HTR-8/SVneo (cell line): ENCODE results near the gene NTNG1.
"Not testable (repeated sequence)": the region's sequence is repeated elsewhere in the genome, so short reads cannot be mapped to it uniquely, and the experiment has no call there.

Experiments
- DNase-seq: peaks from one replicate; pipeline ENCODE4 v3.0.0; 2011; ENCODE audit warnings: low spot score, mixed read lengths; ENCODE audit not compliant: insufficient read length
- FAIRE-seq: peaks from 2 replicates; lab custom pipeline; 2011; peaks lifted over from hg19 to GRCh38; lab: Jason Lieb, UNC

Gene NTNG1

DNA sequence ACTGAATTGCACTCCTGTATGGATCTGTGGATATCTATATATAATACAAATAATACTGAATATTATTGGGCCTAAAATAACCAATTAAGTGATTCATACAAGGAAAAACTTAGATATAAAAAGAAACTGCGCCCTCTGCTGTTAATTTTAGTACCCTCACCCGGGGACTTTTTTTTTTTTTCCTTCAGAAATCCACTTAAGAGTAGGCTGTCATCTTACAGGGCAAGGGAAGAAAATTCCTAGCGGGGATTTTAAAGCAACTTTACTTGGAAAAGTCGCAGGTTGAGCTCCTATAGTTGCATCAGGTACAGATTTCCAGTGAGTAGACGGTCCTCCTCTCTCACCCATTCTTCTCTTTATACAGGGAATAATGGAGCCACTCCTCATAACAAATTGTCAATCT lies 1.3 kb downstream of the NTNG1 start:
- no peak for DNase-seq
- FAIRE-seq = no peak

DNA sequence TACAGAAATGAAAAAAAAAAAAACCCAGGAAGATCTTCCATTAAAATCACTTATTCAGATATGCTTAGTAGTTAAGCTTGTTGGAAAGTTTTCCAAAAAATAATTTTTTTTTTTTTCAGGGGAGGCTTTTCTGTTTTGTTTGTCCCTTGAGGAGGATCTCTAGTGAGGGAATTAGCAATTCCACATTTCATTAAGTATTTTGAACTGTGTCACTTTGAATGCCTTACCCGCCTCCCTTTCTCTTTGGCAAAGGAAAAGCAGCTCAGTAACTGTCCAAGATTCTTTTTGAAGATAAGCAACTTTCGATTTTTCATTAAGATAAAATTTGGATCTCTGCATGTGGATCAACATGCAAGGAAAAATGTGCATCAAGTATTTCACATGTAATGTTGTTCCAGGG lies 1.8 kb downstream of the NTNG1 start:
- DNase-seq (no peak), FAIRE-seq (no peak)

- DNase-seq (no peak), FAIRE-seq (no peak)
These were observed 4.8 kb downstream of the NTNG1 start for GRCh38 chr1:107145637-107146036.

DNA sequence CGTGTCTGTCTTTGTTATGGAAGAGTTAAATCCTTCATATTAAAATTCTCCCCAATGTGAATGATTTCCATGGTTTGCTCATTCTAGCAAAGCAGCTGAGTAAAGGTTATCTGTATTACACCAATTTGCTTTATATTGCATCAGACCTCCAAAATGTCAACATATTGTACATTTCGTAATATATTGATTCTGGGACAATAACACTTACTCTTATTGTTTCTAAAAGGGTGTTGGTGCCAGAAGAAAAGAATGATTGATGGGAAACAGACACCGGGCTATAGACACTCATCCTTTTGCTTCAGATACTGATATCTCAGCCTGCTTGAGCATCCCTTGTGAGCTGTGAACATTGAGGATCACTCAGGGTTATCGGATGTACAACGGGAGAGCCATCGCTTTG lies 7.0 kb downstream of the NTNG1 start:
- FAIRE-seq (no peak), DNase-seq (no peak)

DNA sequence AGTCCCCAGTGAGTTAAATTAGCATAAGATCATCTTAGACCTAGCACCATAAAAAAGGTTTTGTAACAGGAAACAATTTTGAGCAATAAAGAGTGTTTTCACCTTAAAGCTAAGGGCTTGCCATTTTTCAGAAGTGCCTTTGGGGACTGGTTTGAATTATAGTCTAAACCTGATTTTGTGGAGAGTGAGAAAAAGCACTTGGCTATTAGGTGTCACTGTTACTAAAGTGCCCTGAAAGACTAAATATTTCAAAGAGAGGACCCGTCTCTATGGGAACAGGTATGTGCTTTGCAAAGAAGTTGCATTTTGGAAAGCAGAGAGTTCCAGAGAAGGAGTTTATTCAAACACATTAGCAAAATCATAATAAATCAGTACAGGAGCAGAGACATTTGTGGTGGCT lies 9.1 kb downstream of the NTNG1 start:
- no peak for FAIRE-seq
- DNase-seq = no peak

DNA sequence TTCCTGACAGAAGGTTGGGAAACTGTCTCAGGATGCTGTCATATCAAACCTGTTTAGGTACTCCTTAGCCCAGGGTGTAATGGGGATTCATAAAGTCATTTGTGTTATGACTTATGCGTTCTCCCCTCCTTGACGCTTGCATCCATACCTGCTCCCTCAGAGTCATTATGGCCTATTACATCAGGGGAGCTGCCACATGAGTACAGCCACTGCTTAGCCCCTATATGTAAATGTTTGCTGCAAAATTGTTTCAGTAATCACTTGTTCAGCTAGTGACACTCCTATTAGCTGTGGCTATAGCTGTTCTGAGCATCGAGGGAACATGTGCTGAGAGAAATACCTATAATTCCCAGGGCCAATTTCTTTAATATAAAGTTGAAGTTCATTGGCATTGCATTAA lies 10.5 kb downstream of the NTNG1 start:
- no peak for FAIRE-seq

DNA sequence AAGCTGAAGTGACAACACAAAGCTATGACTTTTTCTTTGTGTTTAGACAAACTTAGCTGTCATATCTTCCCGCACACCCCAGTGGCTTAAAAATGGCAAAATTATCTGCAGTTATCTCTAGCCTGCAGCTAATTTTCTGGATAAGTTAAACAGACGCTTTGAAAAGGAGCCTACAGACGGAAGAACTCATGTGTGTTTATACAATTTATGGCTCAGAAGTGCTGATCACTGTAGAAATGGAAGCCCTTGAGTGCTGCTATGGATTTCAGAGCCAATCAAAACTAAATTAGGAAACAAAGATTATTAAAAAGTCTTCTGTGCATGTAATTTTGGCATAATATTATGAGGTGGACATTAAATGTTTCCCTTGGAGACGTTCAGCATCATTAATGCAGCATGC lies 11.6 kb downstream of the NTNG1 start:
- no peak for DNase-seq
- FAIRE-seq = no peak

More for the DNA sequence above, 10.5 kb downstream of the NTNG1 start:
- no peak for DNase-seq

GRCh38 chr1:107153014-107153413 lies 12.2 kb downstream of the NTNG1 start:
- FAIRE-seq = no peak
- DNase-seq = no peak

- DNase-seq = no peak
- no peak for FAIRE-seq
These were observed 17.7 kb downstream of the NTNG1 start for GRCh38 chr1:107158496-107158895.

GRCh38 chr1:107158991-107159390 lies 18.2 kb downstream of the NTNG1 start:
- FAIRE-seq = no peak
- no peak for DNase-seq

DNA sequence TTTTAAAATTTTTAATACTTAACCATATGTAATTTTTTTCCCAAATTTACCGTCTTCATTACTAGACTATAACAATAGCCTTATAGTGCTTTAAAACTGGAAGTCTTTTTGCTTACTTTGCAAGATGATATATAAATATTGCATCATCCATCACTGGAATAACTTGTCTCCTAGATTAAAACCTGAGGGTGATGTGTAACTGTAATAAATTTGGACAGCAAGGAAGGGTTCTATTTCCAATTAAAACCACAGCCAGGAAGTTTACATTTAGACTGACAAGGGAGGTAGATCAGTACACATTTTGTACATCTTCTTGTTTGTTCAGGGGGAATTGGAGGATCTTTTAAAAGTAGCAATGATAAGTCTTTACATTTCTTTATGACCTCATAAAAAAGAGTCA lies 21.9 kb downstream of the NTNG1 start:
- no peak for DNase-seq
- FAIRE-seq = no peak

DNA sequence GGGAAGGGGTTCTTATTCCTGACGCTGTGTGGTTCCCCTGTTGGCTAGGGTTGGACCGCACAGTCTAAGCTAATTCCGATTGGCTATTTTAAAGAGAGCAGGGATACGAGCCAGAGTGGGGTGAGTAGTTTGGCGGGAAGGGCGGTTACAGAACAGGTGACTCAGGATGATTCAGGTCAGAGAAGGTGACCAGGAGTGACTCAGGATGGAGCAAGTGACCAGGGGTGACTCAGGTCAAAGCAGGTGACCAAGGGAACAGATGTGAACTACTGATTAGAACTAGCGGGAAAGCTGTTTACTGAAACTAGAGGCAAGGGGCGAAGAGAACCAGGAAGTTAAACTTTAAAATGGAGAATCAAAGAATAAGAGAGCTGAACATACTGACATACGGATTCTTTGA lies 24.1 kb downstream of the NTNG1 start:
- not testable (repeated sequence) for FAIRE-seq

DNA sequence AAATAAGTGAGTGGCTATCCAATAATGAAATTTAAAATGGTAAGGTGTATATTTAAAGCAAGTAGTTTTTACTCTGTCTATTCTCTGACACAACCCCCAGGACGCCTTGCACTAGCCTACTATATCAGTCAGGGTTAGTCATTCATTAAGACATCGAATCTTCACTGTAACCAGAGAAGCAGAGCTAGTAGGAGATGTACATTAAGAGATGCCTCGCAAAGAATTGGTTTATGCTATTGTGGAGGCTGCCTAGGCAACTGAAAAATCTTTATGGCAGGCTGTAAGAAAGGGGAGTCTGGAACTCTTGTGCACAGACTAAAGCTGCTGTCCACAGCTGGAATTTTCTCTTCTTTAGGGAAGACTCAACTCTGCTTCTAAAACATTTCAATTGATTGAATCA lies 28.8 kb downstream of the NTNG1 start:
- no peak for DNase-seq

More for the DNA sequence above, 24.1 kb downstream of the NTNG1 start:
- not testable (repeated sequence) for DNase-seq

GRCh38 chr1:107171333-107171732 lies 30.5 kb downstream of the NTNG1 start:
- DNase-seq = no peak
- FAIRE-seq = no peak

More for the DNA sequence above, 28.8 kb downstream of the NTNG1 start:
- no peak for FAIRE-seq

DNA sequence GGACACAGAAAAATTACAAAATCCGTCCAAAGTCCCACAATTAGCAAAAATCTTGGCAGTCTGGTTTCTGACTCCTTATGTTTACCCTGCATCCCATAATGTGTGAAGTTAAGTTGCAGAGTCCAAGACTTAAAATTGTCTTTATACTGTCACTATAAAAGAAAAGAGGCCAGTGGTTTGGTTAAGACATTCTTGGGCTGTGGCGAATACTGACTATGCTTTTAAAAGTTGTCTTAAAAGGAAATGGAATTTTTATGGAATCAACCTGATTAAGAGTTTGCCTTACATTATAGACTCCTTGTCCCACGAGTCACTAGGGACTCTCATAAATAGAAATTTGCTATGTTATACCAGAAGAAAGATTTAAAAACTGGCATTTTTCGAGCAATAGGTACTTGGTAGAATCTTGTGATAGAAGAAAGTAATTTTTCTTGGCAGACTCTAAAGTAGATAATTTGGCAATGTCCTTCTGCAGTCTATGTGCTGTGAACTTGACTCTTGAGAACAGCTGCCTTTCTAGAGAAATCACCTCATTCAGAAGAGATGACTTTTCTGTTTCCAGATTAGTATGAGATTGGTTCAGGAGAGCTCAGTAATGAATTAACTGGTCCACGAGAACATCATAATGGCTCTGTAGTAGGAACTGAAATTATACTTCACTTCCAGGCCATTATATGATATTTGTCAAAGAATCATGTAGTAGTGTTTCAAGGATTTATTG lies 31.8 kb downstream of the NTNG1 start:
- no peak for DNase-seq
- FAIRE-seq = no peak

- no peak for FAIRE-seq
- no peak for DNase-seq
These were observed 34.5 kb downstream of the NTNG1 start for GRCh38 chr1:107175102-107175909.

GRCh38 chr1:107181253-107181969 lies 40.6 kb downstream of the NTNG1 start:
- DNase-seq = no peak
- FAIRE-seq = no peak

DNA sequence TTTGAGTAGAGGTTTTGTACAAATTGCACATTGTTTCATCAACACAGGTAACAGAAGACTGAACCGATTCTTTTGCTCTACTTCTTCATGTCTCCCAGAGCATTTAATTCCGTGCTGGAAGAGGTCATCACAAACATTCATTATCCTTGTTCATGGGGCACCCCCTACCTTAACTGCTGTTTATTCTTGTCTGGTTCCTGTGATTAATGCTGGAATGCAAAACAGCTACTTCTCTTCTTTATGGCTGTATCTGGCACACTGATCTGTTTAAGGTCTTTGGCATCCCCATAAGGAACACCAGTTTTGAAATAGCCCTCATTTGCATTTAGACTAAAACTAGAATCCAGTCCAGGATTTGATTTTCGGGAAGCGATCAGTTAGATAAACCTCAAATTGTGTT lies 42.2 kb downstream of the NTNG1 start:
- DNase-seq (no peak), FAIRE-seq (no peak)

DNA sequence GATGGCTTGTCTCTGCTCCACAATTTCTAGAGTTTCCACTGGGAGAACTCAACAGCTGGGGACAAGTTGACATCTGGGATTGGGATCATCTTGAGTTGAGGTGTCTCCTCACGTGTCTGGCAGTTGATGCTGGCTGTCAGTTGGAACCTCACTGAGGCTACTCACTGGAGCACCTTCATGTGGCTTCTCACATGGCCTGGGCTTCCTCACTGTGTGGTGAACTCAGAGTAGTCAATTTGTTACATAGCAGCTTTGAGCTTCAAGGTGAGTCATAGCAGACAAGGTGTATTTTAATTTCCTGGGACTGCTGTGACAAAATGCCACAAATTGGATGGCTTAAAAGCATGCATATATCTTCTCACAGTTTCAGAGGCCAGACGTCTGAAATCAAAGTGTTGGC lies 44.0 kb downstream of the NTNG1 start:
- DNase-seq (no peak), FAIRE-seq (no peak)

DNA sequence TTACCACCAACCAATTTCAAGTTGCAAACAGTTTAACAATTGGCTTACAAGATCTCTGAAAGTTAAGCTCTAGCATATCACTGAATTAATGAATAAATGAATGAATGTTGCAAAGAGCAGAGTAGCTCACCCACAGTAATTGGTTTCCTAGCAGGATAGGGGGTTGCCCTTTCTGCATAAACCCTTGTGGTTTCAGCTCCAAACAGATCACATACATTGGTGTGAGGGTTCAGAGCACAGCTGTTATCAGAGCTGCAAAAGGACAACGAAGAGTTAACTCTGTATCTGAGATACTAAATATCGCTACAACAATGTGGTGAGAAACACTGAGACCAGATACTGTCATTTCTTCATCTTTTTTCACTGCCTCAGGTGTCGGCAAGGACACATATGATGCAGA lies 46.6 kb downstream of the NTNG1 start:
- FAIRE-seq = no peak
- DNase-seq = no peak

DNA sequence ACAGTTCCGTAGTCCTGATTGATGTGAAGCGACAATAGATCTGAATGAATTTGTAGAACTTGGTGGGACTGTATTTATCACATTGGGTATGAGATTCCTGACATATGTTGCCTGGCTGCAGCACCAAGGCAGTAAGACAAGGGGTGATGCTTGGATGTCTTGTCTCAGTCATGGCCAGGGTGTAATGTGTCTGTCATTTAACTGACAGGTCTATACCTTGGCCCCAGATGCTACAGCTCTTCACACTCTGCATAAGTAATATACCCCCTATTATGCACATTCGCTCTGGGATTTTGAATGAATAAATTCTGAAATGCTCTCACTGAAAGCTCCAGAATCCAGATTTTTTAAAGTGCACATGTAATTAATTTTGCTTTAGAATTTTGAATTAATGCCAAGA lies 47.3 kb downstream of the NTNG1 start:
- DNase-seq = no peak
- no peak for FAIRE-seq
